HepG2 (cell line): Measurements from ENCODE around the gene KRTAP1-5. TPM values are rescaled to one million over a fixed set of nuclear protein-coding genes. Genes with fewer than 3 reads are reported as not detected.

Experiments
- ATAC-seq: fragments of 200-7000 bp; cut with Tn5 transposase; 3 replicates; pipeline ENCODE4 v1.9.1; 2020; ENCODE audit warnings: mild to moderate bottlenecking, moderate library complexity
- BruUV-seq: library from RNA; stranded (reverse); fragments of 400-500 nt; replicated peaks from 2 replicates; lab custom pipeline; 2021; lab: Mats Ljungman, UMichigan
- CTCF ChIA-PET: fragments of 300-600 bp; formaldehyde crosslinking; extraction: SDS; loops from one replicate; lab custom pipeline; 2021; ENCODE audit warnings: low total read pairs, inconsistent platforms, low intra/inter-chr PET ratio; lab: Yijun Ruan, JAX
- POLR2A ChIA-PET: fragments of 350-600 bp; sonication (Branson Sonifier 250); formaldehyde crosslinking; loops from one replicate; lab custom pipeline; 2020; ENCODE audit warnings: antibody characterized with exemption, inconsistent platforms; lab: Yijun Ruan, JAX
- DNase-seq: peaks from one replicate; pipeline ENCODE4 v3.0.0-alpha.2; 2015; ENCODE audit warnings: low spot score
- FAIRE-seq: peaks from 3 replicates; lab custom pipeline; 2011; peaks lifted over from hg19 to GRCh38; lab: Jason Lieb, UNC
- H2AFZ ChIP-seq: one replicate; pipeline ENCODE4 v1.6.1; 2011; ENCODE audit warnings: low read length, inconsistent platforms
- H3K27ac ChIP-seq: fragments of 300-600 bp; 3 replicates; pipeline ENCODE4 v1.8.0; 2011; ENCODE audit warnings: mixed run types, mild to moderate bottlenecking, mixed read lengths, low read length, inconsistent platforms; ENCODE audit not compliant: insufficient read depth; ENCODE audit errors: extremely low read length
- H3K27me3 ChIP-seq, 2 experiments: fragments of 200-600 bp in 1 of 2; 2 replicates in 1 of 2; 3 replicates in 1 of 2; pipeline versions ENCODE4 v1.6.0 to v1.8.0; 2011; ENCODE audit warnings: low read length in 2 of 2, mild to moderate bottlenecking in 2 of 2, moderate library complexity in 2 of 2, inconsistent platforms in 1 of 2; ENCODE audit not compliant: insufficient read depth in 2 of 2, control insufficient read depth in 1 of 2
- H3K36me3 ChIP-seq, 2 experiments: fragments of 200-600 bp in 1 of 2; replicated peaks in 1 of 2; 2 replicates in 1 of 2; 3 replicates in 1 of 2; pipeline versions ENCODE4 v1.5.1 to v1.8.0; 2011; ENCODE audit warnings: low read length in 2 of 2, inconsistent platforms in 1 of 2; ENCODE audit not compliant: insufficient read depth in 2 of 2, control insufficient read depth in 1 of 2
- H3K4me1 ChIP-seq: 2 replicates; pipeline ENCODE4 v1.5.1; 2012; ENCODE audit warnings: low read length, inconsistent platforms; ENCODE audit not compliant: insufficient read depth
- H3K4me2 ChIP-seq: 2 replicates; pipeline ENCODE4 v1.6.0; 2011; ENCODE audit warnings: low read depth, low read length, inconsistent platforms
- H3K4me3 ChIP-seq, 3 experiments: fragments of 200-600 bp in 1 of 3; sonication (generic), shearing (Covaris generic) in 1 of 3; replicated peaks in 1 of 3; 2 replicates each; pipeline ENCODE4 v1.5.1; 2011 to 2016; ENCODE audit warnings: low read length in 3 of 3, inconsistent platforms in 2 of 3, low read depth in 2 of 3, mild to moderate bottlenecking in 2 of 3, control low read depth in 1 of 3, mixed read lengths in 1 of 3; ENCODE audit not compliant: insufficient read depth in 1 of 3
- H3K79me2 ChIP-seq: one replicate; pipeline ENCODE4 v1.6.1; 2011; ENCODE audit warnings: low read length, inconsistent platforms; ENCODE audit not compliant: insufficient read depth
- H3K9ac ChIP-seq: 2 replicates; pipeline ENCODE4 v1.6.0; 2011; ENCODE audit warnings: mild to moderate bottlenecking, low read depth, low read length, inconsistent platforms; ENCODE audit not compliant: insufficient read depth
- H3K9me3 ChIP-seq: 2 replicates; pipeline ENCODE4 v1.5.1; 2012; ENCODE audit warnings: mild to moderate bottlenecking, low read length
- H4K20me1 ChIP-seq: 2 replicates; pipeline ENCODE4 v1.6.0; 2011; ENCODE audit warnings: inconsistent platforms, mild to moderate bottlenecking, low read length, moderate library complexity; ENCODE audit not compliant: insufficient read depth
- BRD4 ChIP-seq: sonication (generic); formaldehyde crosslinking; IDR thresholded peaks from 2 replicates; pipeline ENCODE4 v1.4.0; 2020; ENCODE audit warnings: missing genetic modification reagents
- EED ChIP-seq: sonication (generic); formaldehyde crosslinking; IDR thresholded peaks from 2 replicates; pipeline ENCODE4 v1.5.0; 2020; ENCODE audit warnings: mild to moderate bottlenecking, missing genetic modification reagents
- IKZF4 ChIP-seq: sonication (generic); formaldehyde crosslinking; IDR thresholded peaks from 2 replicates; pipeline ENCODE4 v1.5.1; 2020; ENCODE audit warnings: borderline replicate concordance, mild to moderate bottlenecking, low read depth, missing genetic modification reagents; ENCODE audit errors: not compliant biosample characterization
- MXD4 ChIP-seq: IDR thresholded peaks from 2 replicates; pipeline ENCODE4 v1.6.1; 2016; ENCODE audit warnings: mild to moderate bottlenecking, missing biosample characterization, missing genetic modification reagents
- NFKB2 ChIP-seq: sonication (generic); formaldehyde crosslinking; IDR thresholded peaks from 2 replicates; pipeline ENCODE4 v1.4.0; 2020; ENCODE audit warnings: missing genetic modification reagents, borderline replicate concordance
- NR2F6 ChIP-seq, 2 experiments: IDR thresholded peaks; 2 replicates each; pipeline ENCODE4 v1.6.1; 2016; ENCODE audit warnings: antibody characterized with exemption in 1 of 2, mild to moderate bottlenecking in 1 of 2
- PBX3 ChIP-seq: sonication (generic); formaldehyde crosslinking; IDR thresholded peaks from 2 replicates; pipeline ENCODE4 v1.8.1; 2023; ENCODE audit warnings: missing genetic modification reagents, inconsistent platforms, borderline replicate concordance
- SSRP1 ChIP-seq: IDR thresholded peaks from 2 replicates; pipeline ENCODE4 v1.6.1; 2016; ENCODE audit warnings: control low read depth
- ZBTB25 ChIP-seq: IDR thresholded peaks from 2 replicates; pipeline ENCODE4 v1.6.1; 2018; ENCODE audit warnings: missing genetic modification reagents
- ZBTB38 ChIP-seq: sonication (generic); formaldehyde crosslinking; IDR thresholded peaks from 2 replicates; pipeline ENCODE4 v1.5.1; 2020; ENCODE audit warnings: mild to moderate bottlenecking, missing genetic modification reagents
- ZNF280B ChIP-seq: sonication (generic); formaldehyde crosslinking; IDR thresholded peaks from 2 replicates; pipeline ENCODE4 v1.5.0; 2020; ENCODE audit warnings: missing genetic modification reagents, mild to moderate bottlenecking, borderline replicate concordance
- ZNF451 ChIP-seq: sonication (generic); formaldehyde crosslinking; IDR thresholded peaks from 2 replicates; pipeline ENCODE4 v1.5.0; 2020; ENCODE audit warnings: mild to moderate bottlenecking, missing genetic modification reagents
- ZNF589 ChIP-seq: sonication (generic); formaldehyde crosslinking; conservative IDR thresholded peaks from 2 replicates; pipeline ENCODE4 v1.8.0; 2022; ENCODE audit warnings: mild to moderate bottlenecking, moderate library complexity, missing genetic modification reagents
- ZNF704 ChIP-seq: sonication (generic); formaldehyde crosslinking; IDR thresholded peaks from 2 replicates; pipeline ENCODE4 v1.8.1; 2023; ENCODE audit warnings: mild to moderate bottlenecking, inconsistent platforms, moderate library complexity, missing genetic modification reagents, borderline replicate concordance
- ZNF768 ChIP-seq: sonication (generic); formaldehyde crosslinking; IDR thresholded peaks from 2 replicates; pipeline ENCODE4 v1.4.0; 2020; ENCODE audit warnings: missing genetic modification reagents
- WGBS: methylation state at CpG from one replicate; pipeline ENCODE4 v1.1.6; 2017; ENCODE audit warnings: low lambda C conversion rate; 5-methylcytosine and 5-hydroxymethylcytosine counted together
- in situ Hi-C: cut with HindIII; loops from 2 replicates; pipeline ENCODE4 v1.10.0; 2017; ENCODE audit warnings: low pct_unique_long_range_greater_than_20kb; ENCODE audit not compliant: extremely low pct_ligation_motif_present
- intact Hi-C: fragments of 100-400 bp; cut with micrococcal nuclease; formaldehyde crosslinking; loops from one replicate; pipeline ENCODE4 v1.10.0; 2022; ENCODE audit not compliant: unreplicated experiment
- polyA plus RNA-seq, 8 experiments: library from polyadenylated mRNA; depleted of rRNA in 3 of 8; stranded (reverse) in 7 of 8; unstranded in 1 of 8; fragments of >200 nt; fragmentation: Illumina TruSeq in 4 of 8; extraction: Trizol in 4 of 8; gene quantifications; 2 replicates each; pipeline versions ENCODE4 v1.2.1 to v1.2.3, GENCODE V29; 2011 to 2016; ENCODE audit warnings: low read depth in 4 of 8, missing spikeins in 1 of 8, mixed read lengths in 1 of 8; ENCODE audit not compliant: insufficient read depth in 1 of 8
- total RNA-seq, 5 experiments: library from RNA; depleted of rRNA; stranded (reverse); fragments of >200 nt; fragmentation: Illumina TruSeq; extraction: Trizol; gene quantifications; 2 replicates each; pipeline ENCODE4 v1.2.3, GENCODE V29; 2016; ENCODE audit warnings: low read depth in 1 of 5
- TF ChIP-seq, protein P1 (sequence below): sonication (generic); formaldehyde crosslinking; IDR thresholded peaks from 2 replicates; pipeline ENCODE4 v1.4.0; 2020; ENCODE audit warnings: missing genetic modification reagents, borderline replicate concordance

KRTAP1-5 gene
- total and polyA plus RNA-seq, 2 of the 13 experiments (the other 11 are each of a cell fraction or from before 2014, with no cell fraction given): 0.09 TPM; not detected in 1

GRCh38 chr17:41008811-41009210 is 18.2 kb downstream of the KRTAP1-5 start, which contains the start of gene KRTAP3-1:
TSS of gene KRTAP3-1 (minus strand) at chr17:41009128. CDS start at chr17:41009074, 54 bp downstream.
- H3K27me3 ChIP-seq: no peaks in the 10 kb centered on the region
- H3K79me2 ChIP-seq: no peaks in the 10 kb centered on the region
- in situ Hi-C loops (loop anchor here (5.0 kb wide), 1 partner anchor 48 kb away; the partner anchor contains the start of gene KRTAP2-2), intact Hi-C loops (loop anchor here (1.0 to 5.0 kb wide), 3 partner anchors 50 to 102 kb away; no protein-coding TSS in a partner anchor)
- ATAC-seq (peak; percentile 74), FAIRE-seq (no peak), DNase-seq (peak; percentile 28)
- ChIA-PET CTCF (no interaction called here), POLR2A (interaction anchor here (1.6 to 2.1 kb wide), 3 partner anchors 50 to 107 kb away, joined by 7 to 15 read pairs (median 14); no protein-coding TSS in a partner anchor)
- peaks cover 71% of the 10 kb centered on the region for H3K4me1 ChIP-seq
- H3K9me3 ChIP-seq: no peaks in the 10 kb centered on the region
- peak within 1 kb of the TSS; percentile 36 for H3K4me2 ChIP-seq
- H2AFZ ChIP-seq: no peak within 1 kb of the TSS
- 73% methylated on average over 8 of the region's 8 CpGs for WGBS
- H3K9ac ChIP-seq: peak within 1 kb of the TSS; percentile 55
- H3K36me3 ChIP-seq: no peaks in the 10 kb centered on the region
- H4K20me1 ChIP-seq: no peaks in the 10 kb centered on the region
- no peak within 1 kb of the TSS; a peak in 1 of 6 replicates for H3K4me3 ChIP-seq
- TSS peak; percentile 99 for BruUV-seq
- peak within 1 kb of the TSS; percentile 70 for H3K27ac ChIP-seq
- TF ChIP-seq ZNF451 (CRISPR knock-in tag) (no peak), ZBTB38 (peak; percentile 74; the same call in 1 of the 2 replicates), SSRP1 (CRISPR knock-in tag) (0 out of 2 replicates have a peak, but pooled peaks have one; percentile 13), BRD4 (CRISPR knock-in tag) (0 out of 2 replicates have a peak, but pooled peaks have one; percentile 49), IKZF4 (CRISPR knock-in tag) (no peak), MXD4 (CRISPR knock-in tag) (0 out of 2 replicates have a peak, but pooled peaks have one; percentile 12), ZBTB25 (CRISPR knock-in tag) (no peak), EED (CRISPR knock-in tag) (no peak), ZNF589 (0 out of 2 replicates have a peak, but pooled peaks have one; percentile 35), NFKB2 (CRISPR knock-in tag) (0 out of 2 replicates have a peak, but pooled peaks have one; percentile 47), NR2F6 (IDR thresholded peaks at IDR 0.05) (no peak), NR2F6 (CRISPR knock-in tag; IDR thresholded peaks at IDR 0.05) (no peak), ZNF704 (CRISPR knock-in tag) (0 out of 2 replicates have a peak, but pooled peaks have one; percentile 28), PBX3 (CRISPR knock-in tag) (no peak), ZNF280B (no peak), ZNF768 (0 out of 2 replicates have a peak, but pooled peaks have one; percentile 44)
- TF ChIP-seq, protein P1, sequence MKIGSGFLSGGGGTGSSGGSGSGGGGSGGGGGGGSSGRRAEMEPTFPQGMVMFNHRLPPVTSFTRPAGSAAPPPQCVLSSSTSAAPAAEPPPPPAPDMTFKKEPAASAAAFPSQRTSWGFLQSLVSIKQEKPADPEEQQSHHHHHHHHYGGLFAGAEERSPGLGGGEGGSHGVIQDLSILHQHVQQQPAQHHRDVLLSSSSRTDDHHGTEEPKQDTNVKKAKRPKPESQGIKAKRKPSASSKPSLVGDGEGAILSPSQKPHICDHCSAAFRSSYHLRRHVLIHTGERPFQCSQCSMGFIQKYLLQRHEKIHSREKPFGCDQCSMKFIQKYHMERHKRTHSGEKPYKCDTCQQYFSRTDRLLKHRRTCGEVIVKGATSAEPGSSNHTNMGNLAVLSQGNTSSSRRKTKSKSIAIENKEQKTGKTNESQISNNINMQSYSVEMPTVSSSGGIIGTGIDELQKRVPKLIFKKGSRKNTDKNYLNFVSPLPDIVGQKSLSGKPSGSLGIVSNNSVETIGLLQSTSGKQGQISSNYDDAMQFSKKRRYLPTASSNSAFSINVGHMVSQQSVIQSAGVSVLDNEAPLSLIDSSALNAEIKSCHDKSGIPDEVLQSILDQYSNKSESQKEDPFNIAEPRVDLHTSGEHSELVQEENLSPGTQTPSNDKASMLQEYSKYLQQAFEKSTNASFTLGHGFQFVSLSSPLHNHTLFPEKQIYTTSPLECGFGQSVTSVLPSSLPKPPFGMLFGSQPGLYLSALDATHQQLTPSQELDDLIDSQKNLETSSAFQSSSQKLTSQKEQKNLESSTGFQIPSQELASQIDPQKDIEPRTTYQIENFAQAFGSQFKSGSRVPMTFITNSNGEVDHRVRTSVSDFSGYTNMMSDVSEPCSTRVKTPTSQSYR (CRISPR knock-in tag): no peak
